NCI-H774 (cell line): ENCODE results near the gene TIGD7.
A peak's percentile ranks its signal among the peaks of the same experiment; 100 is the strongest.

Experiments
- DNase-seq: peaks from one replicate; lab custom pipeline; 2025; lab: John Stamatoyannopoulos, UW

TIGD7 gene, protein sequence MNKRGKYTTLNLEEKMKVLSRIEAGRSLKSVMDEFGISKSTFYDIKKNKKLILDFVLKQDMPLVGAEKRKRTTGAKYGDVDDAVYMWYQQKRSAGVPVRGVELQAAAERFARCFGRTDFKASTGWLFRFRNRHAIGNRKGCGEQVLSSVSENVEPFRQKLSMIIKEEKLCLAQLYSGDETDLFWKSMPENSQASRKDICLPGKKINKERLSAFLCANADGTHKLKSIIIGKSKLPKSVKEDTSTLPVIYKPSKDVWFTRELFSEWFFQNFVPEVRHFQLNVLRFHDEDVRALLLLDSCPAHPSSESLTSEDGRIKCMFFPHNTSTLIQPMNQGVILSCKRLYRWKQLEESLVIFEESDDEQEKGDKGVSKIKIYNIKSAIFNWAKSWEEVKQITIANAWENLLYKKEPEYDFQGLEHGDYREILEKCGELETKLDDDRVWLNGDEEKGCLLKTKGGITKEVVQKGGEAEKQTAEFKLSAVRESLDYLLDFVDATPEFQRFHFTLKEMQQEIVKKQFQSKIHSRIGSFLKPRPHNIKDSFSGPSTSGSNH

DNA sequence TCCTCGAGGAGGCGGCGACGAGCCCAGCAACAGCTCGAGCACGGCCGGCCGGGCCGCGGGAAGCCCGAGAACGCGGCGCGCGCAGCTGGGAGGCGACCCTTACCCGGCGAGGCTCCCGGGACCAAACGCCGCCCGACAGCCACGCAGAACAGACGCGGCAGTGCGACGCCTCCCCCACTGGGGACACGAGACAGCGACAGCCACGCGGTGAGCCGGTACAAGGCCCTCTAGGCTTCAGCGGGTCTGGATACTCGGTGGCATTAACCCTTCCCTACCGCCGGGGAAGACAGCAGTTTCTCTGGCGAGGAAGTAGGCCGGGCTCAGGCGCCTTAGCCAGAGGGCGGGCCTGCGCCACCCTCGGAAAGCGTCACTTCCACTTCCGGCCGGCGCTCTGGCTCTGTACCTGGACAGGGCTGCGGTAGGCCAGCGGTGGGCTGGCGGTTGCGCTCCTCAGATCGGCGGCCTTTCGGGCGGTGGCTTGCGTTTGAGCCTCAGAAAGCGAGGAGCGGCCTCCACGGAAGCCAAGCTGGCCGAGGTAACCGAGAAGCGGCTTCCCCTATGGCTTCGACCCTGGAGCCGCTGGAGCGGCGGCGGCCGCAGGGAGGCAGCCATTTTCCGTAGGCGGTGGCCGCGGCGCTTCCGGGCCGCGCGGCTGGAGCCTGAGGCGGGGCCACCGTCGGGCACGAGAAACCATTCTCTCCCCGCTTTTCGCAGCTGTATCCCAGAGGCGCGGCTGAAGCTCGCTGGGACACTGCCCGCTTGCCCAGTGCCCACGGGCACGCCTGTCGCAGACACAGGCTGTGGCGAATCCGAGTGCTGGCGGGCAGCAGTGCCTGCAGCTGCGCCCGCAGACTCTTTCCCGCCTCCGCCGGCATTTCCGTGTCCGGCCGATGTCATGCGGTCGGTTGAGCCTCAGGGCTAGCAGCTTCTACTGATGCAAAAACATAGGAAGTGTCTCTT is at the start of gene TIGD7, which contains the start of gene ZNF75A:
Gene TIGD7 (minus strand): TSS at position 322 of the 960 bp plus-strand sequence. CDS start 4,816 bp downstream, outside the sequence.
Gene ZNF75A (plus strand): TSS at position 389 of the 960 bp plus-strand sequence. CDS start 2,932 bp downstream, outside the sequence.
- DNase-seq, result peak; percentile 82

DNA sequence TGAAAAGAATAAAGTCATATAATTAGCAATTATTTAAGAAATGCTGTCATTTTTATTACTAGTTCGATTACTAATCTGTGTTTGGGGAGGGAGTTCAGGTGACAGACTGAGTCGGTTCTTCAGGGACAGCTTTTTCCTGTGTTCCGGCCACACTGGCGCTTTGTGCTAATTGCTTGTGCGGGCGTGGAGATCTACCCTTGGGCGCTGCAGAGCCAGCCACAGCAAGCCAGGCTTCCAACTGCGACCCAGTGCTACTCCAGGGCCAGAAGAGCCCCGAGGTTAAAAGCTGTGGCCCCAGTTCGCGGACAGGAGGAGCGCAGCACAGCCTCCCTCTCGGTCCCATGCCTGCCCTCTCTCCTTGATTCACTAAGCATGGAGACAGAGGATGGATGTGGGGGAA is 43.9 kb upstream of the TIGD7 start:
- DNase-seq, result no peak

DNA sequence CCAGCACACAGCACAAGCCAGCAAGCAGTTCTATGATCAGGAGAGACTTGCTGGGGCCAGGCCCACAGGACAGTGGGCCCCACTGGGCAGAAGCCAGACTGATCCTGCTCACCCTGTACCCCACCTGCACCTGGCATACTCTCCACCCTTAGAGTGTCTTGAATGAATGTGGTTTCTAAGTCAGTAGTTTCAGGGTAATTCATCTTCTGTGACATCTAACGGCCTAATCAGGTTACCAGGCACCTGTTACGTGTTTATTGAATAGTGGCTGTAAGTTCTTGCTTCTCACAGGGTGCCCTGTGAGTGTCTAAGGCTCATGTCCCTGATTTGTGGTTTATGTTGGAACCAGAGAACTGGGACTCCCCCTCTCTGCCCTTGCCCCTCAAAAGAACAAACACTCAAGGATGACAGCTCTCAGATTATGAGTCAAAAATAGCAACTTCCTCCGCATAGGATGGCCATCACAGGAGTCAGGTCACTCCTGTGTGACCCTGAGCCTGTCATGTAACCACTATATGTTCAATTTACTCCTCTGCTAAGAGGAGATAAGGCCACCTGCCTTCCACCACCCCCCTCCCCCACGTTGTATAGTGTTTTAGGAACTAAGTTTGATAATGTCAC is 43.4 kb upstream of the TIGD7 start:
- DNase-seq, result no peak

DNA sequence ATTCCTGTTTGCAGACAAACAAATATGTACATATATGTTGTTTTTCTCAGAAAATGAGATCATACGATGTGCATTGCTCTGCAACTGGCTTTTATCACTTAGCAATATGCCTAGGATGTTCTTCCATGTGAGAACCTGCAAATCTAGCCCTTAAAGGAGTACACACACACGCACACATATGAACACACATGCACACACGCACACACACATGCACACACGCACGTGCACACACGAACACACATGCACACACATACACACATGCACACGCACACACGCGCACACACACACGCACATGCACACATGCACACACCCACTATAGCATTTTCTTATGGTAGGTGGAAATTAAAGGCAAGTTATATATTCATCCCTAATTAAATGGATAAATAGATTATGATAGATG is 42.4 kb upstream of the TIGD7 start:
- no peak for DNase-seq

DNA sequence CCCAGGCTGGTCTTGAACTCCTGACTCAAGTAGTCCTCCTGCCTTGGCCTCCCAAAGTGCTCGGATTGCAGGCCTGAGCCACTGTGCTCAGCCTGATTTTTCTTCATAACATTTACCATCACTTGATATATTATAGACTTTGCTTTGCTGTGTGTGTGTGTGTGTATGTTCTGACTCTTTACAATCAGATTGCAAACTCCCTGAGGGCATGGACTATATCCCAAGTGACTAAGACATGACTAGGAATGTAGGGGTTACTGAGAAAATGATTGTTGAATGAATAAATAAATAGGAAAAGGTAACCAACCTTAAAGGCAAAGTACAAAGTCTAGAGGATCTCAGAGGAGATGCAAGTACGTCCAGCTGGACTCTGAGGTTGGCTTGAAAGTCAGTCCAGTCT is 40.8 kb upstream of the TIGD7 start:
- DNase-seq, result no peak

DNA sequence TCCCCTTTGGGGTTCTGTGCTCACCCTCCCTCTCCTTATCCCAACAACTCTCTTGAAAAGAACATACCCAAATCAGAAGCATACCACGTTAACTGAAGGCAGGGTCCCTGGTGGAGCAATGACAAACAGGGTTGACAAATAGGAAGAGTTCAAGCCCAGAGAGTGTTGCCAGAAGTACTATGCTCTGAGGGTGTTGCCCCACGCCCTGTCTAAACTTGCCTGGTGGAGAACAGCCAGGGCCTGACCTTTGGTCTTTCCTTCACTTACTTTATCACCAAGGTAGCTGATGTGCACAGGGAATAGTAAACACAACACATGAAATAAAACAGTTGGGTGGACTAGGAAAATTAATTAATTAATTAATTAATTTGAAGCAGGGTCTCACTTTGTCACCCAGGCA is 23.4 kb upstream of the TIGD7 start:
- DNase-seq, result no peak

DNA sequence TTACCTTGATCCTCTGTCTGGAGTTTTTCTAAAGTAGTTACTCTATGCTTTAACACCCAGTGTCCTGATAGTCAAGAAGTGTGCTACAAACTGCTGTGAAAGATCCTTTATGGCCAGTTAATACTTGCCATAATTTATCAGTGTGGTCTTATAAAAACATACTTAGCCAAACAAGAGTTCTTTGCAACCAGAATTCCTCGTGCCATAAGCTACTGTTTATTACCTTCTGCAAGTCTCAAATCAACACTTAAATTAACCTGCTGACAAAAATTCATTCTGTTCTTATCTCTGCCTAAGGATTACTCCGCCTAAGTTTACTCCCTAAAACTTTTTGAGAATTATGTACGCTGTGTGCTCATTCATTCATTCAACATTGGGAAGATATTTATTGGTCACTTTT is 22.9 kb upstream of the TIGD7 start:
- DNase-seq, result no peak

DNA sequence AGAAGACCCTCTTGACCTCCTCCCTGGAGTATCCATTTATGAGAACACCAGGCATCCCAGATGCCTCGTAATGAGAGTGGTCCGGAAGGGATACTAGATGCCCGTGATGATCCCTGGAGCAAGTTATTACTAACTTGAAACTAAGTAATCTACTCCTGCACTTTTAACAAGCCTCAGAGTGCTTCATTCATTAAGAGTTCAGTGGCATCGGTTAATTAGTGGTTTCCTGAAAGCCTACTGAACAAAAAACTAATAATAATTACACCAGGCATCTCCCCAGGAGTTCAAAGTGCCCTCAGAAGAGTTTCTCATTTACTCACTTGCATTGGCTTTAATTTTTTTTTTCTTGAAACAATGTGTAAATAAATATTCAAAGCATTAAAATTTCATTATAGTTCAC is 22.3 kb upstream of the TIGD7 start:
- no peak for DNase-seq

DNA sequence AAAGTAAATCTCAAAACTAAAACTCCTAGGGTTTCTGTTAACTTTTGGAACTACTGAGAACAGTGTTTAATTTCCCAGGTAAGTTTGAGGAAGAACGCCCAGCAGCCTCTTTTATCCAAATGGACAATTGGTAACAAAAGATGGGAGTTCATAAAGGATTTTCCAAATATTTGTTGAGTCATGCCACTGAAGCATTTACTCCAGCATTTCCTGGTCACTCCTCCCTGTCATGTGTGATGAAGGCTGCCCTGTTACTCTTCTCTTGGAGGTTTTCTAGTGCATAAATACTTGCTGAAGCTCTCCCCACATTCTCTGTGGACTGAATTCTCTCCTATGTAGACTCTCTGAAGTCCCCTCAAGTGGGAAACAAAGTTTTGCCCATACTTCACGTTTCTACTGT is 16.6 kb upstream of the TIGD7 start:
- no peak for DNase-seq

DNA sequence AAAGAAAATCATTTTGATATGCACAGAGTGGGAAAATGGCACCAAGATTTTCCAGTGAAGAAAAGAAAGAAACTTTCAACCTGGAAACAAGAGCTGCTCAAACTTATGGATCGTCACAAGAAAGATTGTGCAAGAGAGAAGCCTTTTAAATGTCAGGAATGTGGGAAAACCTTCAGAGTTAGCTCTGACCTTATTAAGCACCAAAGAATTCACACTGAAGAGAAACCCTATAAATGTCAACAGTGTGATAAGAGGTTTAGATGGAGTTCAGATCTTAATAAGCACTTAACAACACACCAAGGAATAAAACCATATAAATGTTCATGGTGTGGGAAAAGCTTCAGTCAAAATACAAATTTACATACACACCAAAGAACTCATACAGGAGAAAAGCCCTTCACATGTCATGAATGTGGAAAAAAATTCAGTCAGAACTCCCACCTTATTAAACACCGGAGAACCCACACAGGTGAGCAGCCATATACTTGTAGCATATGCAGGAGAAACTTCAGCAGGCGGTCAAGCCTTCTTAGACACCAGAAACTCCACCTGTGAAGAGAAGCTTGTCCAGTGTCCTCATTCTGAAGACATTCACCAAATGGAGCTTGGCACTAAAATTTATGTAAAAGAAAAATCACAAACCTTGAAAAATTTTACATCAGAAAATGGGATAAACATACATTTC is 12.2 kb upstream of the TIGD7 start:
- DNase-seq, result no peak

DNA sequence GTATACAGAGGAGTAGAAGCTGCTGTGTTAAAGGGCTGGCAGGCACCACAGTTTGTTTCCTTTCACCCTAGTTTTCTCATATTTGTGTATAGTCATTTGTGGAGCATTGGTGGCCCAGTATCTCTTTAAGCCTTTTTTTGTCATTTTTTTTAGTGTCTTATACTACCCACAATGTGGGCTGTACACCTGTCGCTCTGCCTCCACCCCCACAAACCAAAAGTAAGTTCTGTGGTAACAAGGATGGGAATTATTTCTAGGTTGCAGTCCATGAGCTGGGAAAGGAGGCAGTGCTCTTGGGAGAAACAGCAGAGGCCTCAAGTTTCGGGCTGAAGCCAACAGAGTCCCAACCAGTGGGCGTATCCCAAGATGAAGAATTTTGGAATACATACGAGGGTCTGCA is 6.3 kb upstream of the TIGD7 start:
- DNase-seq, result no peak

DNA sequence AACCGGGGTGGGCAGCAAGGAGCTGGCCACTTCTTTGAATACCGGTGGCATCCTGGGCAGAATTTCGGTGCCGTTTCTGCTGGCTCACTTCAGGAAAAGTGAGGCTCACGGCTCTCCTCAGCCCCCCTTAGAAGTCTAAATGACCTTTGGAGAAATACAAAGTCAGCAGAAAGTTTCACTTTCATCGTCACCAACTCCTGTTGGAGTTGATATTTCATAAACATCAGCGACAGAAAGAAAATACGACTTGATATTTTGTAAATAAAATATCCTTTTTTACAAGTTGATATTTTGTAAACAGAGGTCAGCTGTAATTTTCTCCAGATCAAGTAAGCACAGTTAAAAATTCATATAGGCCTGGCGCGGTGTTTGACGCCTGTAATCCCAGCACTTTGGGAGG is 848 bp upstream of the TIGD7 start:
- DNase-seq, result no peak

DNA sequence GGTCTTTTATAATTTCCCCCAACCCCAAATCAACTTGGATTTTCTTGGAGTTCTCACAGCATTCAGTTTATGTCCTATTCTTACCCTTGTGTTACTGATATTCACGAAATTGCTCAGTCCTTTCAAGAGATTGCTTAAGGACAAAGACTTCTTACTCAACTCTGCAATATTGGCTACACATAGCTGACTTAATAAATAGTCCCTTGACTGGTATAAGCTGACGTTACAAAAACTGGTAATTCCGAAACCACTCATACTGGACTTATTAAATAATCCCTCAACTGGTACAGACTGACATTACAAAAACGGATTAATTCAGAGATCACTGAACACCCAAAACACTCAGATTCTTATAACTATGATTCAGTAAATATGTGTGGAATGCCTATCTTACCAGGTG is 860 bp downstream of the TIGD7 start:
- DNase-seq, result no peak

DNA sequence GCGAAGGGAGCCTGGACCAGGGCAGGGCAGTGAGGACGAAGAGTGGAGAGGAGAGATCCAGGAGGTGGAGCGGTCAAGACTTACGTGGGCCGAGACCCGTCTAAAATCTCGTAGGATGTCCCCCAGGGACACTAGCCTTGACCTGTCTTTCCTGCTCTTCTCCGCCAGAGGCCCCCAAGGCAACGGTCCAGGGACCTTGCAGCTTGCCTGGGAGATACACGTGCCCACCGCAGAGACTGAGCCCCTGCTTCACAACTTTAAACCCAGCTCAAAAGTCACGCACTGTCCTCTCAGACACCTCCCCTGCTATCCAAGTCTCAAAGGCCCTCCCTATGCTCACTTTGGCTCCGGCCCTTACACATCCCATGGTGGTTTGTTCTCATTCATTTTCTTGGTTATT is 9.4 kb downstream of the TIGD7 start:
- DNase-seq, result no peak

DNA sequence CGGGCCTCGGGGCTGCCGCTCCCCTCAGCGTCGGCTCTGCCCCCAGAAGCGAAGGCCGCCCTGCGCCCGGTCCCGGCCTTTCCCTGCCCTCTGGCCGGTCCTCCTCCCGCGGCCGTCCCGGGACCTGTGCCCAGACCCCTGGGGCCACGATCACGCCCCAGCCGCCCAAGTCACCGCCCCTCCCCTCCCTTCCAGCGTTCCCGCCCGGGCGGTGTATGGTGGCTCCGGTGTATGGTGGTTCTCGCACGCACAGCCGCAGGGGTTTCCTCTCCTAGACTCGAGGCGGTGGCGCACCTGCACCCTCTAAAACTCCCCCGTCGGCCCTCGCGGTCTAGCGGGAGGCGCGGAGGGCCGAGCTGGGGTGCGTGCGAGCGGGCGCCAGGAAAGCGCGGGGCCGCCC is 10.0 kb downstream of the TIGD7 start:
- DNase-seq, result no peak

DNA sequence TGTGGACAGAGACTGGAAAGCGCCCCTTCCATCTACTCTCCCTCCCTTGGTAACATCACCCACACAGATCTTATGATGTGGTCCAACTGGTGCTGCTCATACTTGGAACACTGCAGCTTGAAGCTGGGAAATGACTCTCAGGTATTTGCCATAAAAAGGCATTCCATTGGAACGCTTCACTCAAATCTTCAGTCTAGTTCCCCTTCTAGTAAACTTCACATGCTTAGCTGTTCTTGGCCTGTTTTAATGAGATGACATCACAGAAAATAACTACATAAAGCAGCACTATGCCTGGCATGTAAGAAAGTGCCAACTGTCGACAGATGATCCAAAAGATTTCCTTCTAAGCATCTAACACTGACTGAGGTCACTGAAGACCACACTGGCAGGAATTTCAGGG is 12.6 kb downstream of the TIGD7 start:
- DNase-seq, result no peak

DNA sequence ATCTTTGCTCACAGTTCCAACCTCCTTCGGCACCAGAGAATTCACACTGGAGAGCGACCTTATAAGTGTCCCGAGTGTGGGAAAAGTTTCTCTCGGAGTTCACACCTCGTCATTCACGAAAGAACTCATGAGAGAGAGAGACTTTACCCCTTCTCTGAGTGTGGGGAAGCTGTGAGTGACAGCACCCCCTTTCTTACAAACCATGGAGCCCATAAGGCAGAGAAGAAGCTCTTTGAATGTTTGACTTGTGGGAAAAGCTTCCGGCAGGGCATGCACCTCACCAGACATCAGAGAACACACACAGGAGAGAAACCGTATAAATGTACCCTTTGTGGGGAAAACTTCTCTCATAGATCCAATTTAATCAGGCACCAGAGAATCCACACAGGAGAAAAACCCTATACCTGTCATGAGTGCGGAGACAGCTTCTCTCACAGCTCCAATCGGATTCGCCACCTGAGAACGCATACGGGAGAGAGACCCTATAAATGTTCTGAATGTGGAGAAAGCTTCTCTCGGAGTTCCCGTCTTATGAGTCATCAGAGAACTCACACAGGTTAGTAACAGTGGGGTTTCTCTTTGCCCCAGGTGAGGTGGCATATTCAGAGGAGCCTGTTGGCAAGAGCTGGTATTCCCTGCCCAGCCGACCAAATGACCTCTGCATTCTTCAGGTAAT is 15.1 kb downstream of the TIGD7 start:
- DNase-seq, result no peak

DNA sequence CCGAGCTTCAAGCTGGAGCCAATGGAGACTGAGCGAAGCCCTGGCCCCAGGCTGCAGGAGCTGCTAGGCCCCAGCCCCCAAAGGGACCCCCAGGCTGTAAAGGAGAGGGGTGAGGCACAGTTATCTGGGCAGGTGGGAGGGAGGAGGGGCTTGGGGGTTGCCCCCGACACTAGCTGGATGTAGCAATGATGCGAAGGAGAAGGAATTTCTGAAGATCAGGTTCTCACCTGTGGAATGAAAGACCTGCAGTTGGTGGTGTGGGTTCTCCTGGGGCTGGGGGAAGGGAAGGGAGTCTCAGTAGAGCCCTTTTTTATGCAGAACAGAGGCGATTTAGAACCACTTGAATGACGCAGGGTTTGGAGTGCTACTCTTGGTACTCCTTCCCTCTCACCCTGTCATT is 20.1 kb downstream of the TIGD7 start:
- DNase-seq, result no peak

DNA sequence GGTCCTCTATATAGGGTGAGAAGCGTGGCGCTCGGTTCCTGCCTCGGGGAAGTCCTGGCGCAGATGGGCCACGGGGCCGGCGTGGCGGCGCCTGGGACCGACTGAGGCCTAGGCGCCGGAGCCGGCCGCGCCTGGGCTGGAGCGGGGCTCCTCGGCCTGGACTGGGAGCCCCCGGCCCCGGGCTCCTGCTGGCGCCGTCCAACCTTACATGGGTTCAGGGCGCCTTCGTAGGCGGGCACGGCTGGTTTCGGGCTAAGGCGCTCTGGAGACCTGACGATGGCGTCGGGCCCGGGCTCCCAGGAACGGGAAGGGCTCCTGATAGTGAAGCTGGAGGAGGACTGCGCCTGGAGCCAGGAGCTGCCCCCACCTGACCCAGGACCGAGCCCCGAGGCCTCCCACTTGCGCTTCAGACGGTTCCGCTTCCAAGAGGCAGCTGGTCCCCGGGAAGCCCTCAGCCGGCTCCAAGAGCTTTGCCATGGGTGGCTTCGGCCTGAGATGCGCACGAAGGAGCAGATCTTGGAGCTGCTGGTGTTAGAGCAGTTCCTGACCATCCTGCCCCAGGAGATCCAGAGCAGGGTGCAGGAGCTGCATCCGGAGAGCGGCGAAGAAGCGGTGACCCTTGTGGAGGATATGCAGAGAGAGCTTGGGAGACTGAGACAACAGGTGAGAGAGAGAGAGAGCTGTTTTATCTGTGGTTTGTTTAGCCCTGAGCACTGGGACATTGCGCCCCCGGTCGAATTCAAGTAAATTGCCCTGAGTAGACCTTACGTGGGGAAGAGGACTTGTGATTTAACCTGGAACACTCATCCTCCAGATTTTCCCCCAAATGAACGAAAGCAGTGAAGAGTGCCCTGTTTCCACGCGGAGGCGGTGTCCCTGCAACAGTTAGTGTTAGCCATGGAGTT is 21.4 kb downstream of the TIGD7 start:
- DNase-seq, result no peak
